Effector CD4-positive, alpha-beta T cell (primary cell): Measurements from ENCODE around the gene ERI3.

Experiments used
- DNase-seq: peaks from one replicate; pipeline ENCODE4 v3.0.0-alpha.2; 2020
- total RNA-seq: gene quantifications from one replicate; lab custom pipeline; 2026; lab: John Stamatoyannopoulos, UW

Gene ERI3
- 21.6 reads per million, percentile 48 among the genes with 10 or more reads in this experiment for total RNA-seq

GRCh38 chr1:44354840-44355581 is at the start of gene ERI3:
TSS of gene ERI3 (minus strand) at chr1:44355257. CDS start at chr1:44355026, 231 bp downstream.
- peak; percentile 94 for DNase-seq

- DNase-seq = no peak
Measured at GRCh38 chr1:44401256-44402228, 46.5 kb upstream of the ERI3 start.

- DNase-seq = no peak
Measured at GRCh38 chr1:44390277-44390676, 35.2 kb upstream of the ERI3 start.

- DNase-seq = no peak
Measured at GRCh38 chr1:44389437-44389836, 34.4 kb upstream of the ERI3 start.

- no peak for DNase-seq
Measured at GRCh38 chr1:44388551-44388950, 33.5 kb upstream of the ERI3 start.

GRCh38 chr1:44380666-44381177 is 25.7 kb upstream of the ERI3 start:
- DNase-seq = no peak

- peak; percentile 31 for DNase-seq
Measured at GRCh38 chr1:44377925-44378784, 23.1 kb upstream of the ERI3 start.

GRCh38 chr1:44375547-44375946 is 20.5 kb upstream of the ERI3 start:
- DNase-seq = no peak

- no peak for DNase-seq
Measured at GRCh38 chr1:44371206-44371605, 16.1 kb upstream of the ERI3 start.

GRCh38 chr1:44368471-44369151 is 13.6 kb upstream of the ERI3 start:
- DNase-seq = no peak

GRCh38 chr1:44367944-44368343 is 12.9 kb upstream of the ERI3 start:
- DNase-seq = no peak

- DNase-seq = no peak
Measured at GRCh38 chr1:44366371-44366975, 11.4 kb upstream of the ERI3 start.

- DNase-seq = no peak
Measured at GRCh38 chr1:44361478-44361877, 6.4 kb upstream of the ERI3 start.

- no peak for DNase-seq
Measured at GRCh38 chr1:44359234-44359935, 4.3 kb upstream of the ERI3 start.

GRCh38 chr1:44357710-44358109 is 2.7 kb upstream of the ERI3 start:
- DNase-seq = no peak

- no peak for DNase-seq
Measured at GRCh38 chr1:44355582-44356305, 687 bp upstream of the ERI3 start.

GRCh38 chr1:44354268-44354839 is 703 bp downstream of the ERI3 start:
- no peak for DNase-seq

- no peak for DNase-seq
Measured at GRCh38 chr1:44353604-44354003, 1.5 kb downstream of the ERI3 start.

- DNase-seq = no peak
Measured at GRCh38 chr1:44351289-44351688, 3.8 kb downstream of the ERI3 start.

- no peak for DNase-seq
Measured at GRCh38 chr1:44348061-44348485, 7.0 kb downstream of the ERI3 start.
